HG02642 (cell line): Measurements from ENCODE around the gene PABPC3.

Source experiments
- ATAC-seq: cut with Tn5 transposase; IDR thresholded peaks from one replicate; pipeline ENCODE4 v1.9.1; 2021; ENCODE audit warnings: mild to moderate bottlenecking; ENCODE audit not compliant: unreplicated experiment, poor library complexity

PABPC3 gene

DNA sequence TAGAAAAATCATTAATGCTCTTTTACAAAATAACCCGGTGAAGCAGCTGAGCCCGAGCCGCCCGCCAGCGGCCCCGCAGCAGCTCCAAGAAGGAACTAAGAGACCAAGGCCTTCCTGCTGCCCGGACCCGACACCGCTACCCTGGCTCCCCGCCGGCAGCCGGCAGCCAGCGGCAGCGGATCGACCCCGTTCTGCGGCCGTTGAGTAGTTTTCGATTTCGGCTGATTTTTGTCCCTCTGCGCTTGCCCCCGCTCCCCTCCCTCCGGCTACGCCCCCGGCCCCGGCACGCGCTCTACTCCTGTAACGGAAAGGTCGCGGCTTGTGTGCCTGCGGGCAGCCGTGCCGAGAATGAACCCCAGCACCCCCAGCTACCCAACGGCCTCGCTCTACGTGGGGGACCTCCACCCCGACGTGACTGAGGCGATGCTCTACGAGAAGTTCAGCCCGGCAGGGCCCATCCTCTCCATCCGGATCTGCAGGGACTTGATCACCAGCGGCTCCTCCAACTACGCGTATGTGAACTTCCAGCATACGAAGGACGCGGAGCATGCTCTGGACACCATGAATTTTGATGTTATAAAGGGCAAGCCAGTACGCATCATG, at the start of gene PABPC3:
Gene PABPC3, plus strand, starts transcription at position 286 of the 603 bp plus-strand sequence. Its CDS starts 63 bp downstream, at position 349.
- no peak for ATAC-seq

DNA sequence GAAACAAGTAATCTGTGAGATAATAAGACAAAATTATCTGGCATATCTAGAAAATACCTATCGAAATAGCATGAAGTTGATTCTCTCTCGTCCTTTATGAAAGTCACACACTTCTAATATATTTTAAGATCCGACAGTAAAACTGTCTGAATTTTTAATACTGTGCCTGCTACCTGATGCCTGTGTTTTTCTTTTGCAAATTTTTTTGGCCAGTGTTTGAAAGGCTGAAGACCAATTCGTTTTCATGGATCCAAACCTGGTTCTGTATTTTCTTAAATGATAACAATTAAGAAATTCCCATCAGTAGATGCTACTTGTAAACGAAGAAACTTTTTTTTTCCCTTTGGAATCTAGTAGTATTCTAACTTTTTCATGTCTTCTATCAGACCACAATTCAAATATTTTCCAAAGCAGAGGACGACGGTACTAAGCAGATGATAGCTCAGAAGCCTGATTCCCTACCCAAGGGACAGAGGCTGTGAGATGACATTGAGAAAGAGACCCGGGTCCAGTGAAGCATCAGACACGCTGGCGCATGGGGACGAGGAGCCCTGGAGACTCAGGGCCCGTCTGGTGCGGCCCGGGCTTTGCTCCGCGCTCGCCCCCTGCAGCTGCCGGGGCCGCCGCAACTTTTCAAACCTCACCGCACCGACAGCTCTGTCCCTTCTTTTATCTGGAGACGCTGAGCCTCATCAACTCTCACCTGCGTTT, 49.5 kb upstream of the PABPC3 start:
- ATAC-seq = no peak

DNA sequence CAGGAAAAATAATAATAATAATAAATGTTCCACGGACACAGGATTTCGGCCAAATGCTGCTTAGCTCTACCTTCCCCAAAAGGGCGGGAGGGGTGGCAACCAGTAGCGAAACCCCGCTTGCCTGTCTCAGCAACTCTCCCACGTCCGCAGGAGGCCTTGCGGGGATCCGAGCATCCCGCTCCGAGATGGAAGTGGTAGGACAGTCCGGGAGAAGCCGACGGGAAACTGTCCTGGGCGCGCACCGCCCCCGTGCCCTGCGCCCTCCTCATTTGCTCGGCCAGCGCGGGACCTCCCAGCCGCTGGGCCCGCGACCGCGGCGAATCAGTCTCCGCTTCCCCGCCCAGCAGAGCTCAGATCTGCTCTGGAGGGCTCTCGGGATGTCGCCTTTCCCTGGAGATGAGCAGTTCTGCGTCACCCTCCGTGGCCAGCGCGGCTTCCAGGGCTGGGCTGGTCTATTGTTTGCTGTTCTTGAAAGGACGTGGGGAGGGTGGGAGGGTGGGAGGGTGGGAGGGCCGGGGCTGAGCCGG, 48.9 kb upstream of the PABPC3 start:
- ATAC-seq = no peak

DNA sequence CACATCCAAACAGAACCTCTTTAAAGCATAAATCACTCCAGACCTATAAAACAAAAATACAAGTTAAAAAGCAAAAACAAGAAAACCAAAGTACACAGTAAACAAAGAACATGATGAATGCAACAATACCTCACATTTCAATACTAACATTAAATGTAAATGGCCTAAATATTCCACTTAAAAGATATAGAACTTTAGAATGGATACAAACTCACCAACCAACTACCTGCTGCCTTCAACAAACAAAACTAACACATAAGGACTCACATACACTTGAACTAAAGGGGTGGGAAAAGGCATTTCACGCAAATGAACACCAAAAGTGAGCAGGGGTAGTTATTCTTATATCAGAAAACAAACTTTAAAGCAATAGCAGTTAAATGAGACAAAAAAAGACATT, 44.9 kb upstream of the PABPC3 start:
- no peak for ATAC-seq

DNA sequence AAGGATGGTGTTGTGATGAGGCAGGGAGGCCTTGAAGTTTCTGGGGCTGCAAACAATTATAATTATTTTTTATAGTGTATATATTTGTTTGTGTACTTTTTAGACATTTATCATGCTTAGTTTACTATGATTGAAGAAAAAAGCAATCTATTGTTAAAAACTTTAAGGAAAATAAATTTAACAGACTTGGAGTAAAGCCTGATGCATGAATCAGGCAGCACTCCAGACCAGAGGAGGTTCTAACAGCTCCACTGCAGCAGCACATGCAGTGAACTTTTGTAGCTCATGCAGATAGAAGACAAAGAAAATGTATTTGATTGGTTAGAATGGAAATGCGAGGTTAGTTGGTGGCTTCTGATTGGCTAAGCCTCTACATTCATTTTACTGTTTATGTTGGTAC, 36.8 kb upstream of the PABPC3 start:
- no peak for ATAC-seq

DNA sequence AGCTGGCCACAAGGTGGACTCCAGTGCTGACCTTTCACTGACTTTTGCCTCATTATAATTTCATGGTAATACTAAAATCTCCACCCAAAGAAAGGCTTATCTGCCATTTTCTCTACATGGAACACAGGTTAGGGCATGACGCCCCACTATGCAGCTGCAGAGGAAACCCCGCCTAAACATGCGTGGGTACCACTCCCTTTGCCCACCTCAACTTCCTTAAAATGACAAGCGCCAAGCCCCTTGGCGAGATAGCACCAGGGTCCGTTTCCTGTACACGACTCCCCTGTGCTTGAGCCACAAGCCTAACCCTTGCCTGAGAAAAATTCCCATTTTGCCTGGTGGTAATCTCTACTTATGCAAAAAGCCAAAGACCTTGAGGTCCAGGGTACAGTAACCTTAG, 36.0 kb upstream of the PABPC3 start:
- no peak for ATAC-seq

DNA sequence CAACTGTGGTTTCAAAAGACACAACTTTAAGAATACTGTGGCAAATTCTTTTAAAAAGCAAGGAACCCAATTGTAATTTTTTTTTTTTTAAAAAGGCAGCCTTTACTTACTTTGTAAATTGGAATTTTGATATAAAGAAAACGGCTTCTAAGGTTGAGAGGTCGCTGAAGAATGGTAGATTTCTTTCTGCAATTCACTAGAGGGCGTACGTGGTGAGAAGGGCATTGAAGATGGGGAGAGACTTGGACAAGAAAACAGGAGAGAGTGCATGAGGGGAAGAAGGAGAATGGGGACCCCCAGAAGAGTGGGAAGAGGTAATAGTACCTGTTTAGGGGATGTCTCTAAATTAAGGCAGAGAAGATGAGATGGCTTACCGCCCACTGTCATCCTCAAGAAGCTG, 33.5 kb upstream of the PABPC3 start:
- no peak for ATAC-seq

DNA sequence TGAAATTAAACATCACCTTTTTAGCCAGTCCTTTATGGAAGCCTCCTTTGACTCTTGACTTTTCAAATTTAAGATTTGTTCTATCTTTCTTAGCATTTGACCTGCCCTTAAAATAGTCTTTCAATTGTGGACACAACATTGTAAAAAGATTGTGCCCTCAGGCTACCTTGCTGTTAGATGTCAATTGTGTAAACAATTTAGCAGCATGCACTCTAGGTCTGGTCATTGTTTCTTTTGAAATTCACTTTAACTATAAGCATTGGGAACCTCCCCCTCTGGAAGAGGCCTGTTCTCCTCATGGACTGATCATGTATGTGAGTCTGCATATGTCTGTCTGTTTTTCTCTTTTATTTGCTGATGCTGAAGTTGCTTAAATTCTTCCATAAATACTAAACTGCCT, 31.5 kb upstream of the PABPC3 start:
- ATAC-seq = no peak

DNA sequence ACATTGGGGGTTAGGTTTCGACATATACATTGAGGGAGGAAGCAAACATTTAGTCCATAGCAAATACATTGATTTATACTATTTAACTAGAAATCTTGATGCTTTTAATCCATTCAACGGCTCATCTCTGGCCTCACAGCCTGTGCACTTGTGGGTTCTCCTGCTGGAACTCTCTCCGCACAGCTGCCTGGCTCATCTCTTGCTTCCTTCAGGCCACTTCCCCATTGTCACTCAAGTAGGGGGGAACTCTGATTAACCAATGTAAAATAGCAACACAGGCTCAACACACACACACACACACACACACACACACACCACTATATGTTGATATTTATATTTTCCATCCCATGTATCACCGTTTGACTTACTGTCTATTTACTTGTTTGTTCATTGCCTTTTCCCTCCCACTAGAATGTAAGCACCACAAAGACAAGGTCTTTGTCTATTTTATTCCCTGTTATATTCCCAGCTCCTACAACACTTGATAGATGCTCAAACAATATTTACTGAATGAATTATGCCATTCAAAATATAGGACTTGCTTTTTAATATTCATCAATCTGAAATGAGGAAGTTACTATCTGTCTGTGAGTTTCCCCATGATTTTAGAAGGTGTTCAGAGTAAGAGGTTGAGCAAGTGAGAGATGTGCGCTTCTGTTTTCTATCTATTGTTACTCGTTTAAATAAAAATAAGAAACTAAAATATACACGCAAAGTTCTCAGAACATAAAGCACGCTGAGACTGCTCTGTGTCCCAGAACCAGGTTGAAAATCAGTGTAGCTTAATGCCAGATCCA, 29.8 kb upstream of the PABPC3 start:
- ATAC-seq = no peak

DNA sequence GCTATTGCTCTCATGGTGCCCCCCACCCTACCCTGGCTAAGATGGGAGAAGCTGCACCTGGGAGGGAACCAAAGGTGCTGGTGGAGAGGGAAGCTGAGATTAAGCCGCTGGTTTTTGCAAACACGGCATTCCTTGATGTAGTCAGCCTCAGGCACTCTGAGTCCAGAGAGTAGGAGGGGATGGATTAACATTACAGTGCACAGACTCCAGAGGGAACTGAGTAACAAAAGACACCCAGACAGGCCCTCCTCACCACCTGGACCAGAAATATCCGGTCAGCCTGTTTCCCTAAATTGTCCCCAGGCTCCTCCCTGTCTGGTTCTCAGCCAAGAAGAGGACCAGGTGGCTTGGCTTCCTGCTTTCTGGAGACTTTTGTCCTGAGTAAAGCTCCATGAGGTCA, 28.9 kb upstream of the PABPC3 start:
- ATAC-seq = no peak

DNA sequence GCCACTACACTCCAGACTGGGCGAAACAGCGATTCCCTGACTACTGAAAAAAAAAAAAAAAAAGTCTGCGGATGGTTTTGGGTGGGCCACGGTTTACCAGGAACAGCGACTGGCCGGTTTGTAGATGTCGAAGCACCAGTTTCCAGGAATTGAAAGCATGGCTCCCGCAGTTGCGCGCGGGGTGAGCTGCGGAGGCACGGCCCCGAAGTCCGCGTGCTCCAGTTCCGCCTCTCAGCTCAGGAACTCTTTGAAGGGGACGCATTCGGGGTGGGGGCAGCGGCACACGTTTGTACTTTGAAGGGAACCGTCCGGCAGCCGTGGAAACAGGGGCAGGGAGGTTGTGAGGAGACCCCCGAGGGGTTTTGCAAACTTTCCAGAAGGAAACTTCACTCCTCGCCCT, 27.1 kb upstream of the PABPC3 start:
- ATAC-seq = no peak

DNA sequence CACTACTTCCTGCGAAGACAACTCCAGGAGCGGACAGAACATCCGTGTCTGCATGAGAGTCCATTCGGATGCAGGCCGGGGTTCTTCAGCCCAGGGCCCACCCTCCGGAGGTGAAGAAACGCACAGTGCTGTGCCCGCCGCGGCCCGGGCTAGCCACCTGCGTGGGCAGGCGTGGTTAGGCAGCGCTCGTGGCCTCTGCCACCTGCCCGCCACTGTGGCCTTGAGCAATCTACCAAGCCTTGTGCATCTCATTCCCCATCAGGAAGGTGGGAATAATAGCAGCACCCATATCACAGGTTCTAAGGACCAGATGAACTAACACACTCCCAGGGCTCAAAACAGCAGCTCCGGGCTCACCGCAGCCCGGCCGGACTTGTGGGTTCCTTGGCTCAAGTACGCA, 26.7 kb upstream of the PABPC3 start:
- no peak for ATAC-seq

DNA sequence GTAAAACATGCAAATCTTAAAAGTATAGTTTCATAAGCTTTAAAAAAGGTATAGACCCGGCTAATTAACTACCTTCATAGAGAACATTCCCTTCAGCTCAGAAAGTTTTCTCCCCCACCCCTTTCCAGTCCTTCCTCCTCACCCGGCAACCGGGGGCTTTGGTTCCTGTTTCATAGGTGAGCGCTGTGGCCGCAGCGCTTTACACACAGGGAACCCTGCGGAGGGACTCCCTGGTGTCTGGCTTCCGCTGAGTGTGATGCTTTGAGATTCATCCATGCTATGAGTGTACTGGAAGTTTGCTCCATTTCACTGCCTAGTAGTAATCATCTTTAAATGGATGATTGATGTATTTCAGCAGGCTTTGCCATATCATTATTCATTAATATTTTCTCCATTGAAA, 26.0 kb upstream of the PABPC3 start:
- ATAC-seq = no peak

DNA sequence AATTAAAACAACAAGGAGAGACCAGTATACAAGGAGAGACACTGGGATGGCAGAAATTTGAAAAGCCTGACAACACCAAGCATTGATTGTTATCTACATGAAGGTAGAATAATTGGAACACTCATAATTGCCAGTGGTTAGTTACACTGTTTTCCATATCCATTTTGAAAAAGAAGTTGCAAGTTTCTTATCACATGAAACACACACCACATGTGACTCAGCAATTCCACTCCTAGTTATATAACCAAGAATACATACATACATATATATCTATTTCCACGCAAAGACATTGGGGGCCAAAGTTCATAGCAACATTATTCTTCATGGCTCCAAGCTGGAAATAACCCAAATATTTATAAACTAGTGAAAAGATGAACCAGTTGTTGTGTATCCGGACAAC, 15.2 kb upstream of the PABPC3 start:
- ATAC-seq = no peak

DNA sequence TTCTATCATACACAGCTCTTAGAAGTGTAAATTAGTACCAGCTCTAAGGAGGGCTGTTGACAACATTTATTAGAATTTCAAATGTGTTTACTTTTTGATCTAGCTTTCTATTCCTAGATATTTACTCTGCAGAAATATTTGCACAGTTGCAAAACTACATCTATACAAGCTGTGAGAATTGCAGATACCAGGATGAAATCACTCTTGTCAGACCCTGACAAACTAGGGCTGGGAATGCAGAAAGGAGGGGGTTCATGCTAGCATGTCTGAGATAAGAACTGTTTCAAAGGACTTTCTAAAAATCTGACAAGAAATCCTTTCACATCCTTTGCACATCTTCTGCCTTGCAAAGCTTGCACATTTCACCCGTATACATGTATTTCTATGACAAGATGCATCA, 11.8 kb upstream of the PABPC3 start:
- no peak for ATAC-seq

DNA sequence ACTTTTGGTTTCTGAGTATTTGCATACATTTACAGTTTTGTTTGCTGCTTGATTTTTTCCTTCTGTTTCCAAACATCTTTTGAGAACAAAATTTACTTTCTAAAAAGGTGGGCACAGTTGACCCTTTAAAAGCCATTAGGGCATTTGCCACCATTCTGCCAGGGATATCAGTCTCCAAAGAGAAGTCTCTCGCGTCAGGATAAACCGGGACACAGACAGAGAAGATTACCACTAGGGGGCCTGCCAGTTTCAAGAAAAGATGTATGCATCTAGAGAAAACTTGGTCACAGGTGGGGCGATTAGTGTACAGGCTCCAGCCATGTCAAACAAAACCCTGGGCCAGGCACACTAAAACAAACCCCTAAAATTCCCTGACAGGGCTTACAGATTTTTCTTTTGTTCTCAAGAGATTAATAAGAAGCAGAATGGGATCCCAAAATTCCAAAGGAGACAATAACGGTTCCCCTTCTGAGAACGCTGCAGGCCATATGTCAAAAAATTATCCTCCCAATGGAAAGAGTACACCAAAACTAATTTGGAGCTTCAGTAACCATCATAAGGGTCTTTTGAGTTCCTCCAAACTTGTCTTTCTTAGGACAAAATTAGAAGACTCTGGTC, 10.7 kb upstream of the PABPC3 start:
- no peak for ATAC-seq

DNA sequence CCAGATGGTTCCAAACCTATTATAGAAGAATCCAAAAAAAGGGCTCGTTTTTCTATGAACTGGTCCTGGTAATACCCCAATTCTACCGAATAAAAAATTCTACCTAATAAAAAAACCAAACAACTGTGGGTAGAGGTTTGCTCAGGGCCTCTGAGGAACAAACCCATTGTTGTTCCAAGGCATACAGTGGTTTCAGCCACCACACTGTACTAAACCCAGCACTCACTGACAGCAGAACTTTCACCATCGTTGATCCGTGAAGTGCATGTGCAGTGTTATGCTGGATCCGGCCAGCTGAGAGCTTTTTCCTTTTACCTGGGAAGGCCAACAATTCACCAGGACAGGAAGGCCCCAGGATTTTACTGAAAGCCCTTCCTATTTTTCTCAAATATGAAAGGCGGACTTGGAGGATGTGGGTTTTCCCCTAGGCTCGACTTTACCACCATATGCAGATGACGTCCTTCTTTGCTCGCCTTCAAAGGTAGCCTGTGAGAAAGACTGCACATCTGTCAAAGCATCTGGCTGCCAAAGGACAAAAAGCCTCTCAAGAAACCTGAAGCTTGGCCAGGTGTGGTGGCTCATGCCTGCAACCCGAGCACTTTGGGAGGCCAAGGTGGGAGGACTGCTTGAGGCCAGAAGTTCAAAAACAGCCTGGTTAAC, 7.2 kb upstream of the PABPC3 start:
- no peak for ATAC-seq

DNA sequence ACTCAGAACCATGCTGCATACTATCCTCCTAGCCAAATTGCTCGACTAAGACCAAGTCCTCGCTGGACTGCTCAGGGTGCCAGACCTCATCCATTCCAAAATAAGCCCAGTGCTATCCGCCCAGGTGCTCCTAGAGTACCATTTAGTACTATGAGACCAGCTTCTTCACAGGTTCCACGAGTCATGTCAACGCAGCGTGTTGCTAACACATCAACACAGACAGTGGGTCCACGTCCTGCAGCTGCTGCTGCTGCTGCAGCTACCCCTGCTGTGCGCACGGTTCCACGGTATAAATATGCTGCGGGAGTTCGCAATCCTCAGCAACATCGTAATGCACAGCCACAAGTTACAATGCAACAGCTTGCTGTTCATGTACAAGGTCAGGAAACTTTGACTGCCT, 1.5 kb downstream of the PABPC3 start:
- no peak for ATAC-seq

DNA sequence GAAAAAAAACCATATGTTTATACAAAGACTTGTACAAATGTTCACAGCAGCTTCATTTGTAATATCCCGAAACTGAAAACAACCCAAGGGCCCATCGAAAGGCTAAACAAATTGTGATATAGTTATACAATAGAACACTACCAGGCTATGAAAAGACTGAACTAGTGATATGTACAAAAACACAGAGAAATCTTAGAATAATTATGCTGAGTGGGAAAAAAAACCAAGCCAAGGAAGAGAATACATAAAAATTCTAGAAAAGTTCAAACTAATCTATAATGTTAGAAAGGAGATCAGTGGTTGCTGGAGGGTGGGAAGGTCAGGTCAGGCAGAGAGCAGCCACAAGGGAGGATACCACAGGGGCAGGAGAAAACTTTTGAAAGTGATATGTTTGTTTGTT, 7.8 kb downstream of the PABPC3 start:
- ATAC-seq = no peak

DNA sequence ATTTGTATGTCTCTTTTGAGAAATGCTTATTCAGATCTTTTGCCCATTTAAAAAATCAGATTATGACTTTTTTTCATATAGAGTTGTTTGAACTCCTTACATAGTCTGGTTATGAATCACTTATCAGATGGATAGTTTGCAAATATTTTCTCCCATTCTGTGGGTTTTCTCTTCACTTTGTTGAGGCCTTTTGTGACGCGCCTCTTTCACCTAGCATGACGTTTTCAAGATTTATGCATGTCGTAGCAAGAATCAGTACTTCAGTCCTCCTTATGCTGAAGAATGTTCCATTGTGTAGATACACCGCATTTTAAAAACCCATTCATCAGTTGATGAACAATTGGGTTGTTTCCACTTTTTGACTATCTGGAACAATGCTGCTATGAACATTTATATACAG, 13.4 kb downstream of the PABPC3 start:
- no peak for ATAC-seq
